Cardiac septum (tissue), 1 donor: ENCODE measurements around the gene KAZN. TPM values are rescaled to one million over a fixed set of nuclear protein-coding genes. Genes with fewer than 3 reads are reported as not detected.

Source experiments
- DNase-seq: peaks from one replicate; pipeline ENCODE4 v3.0.0-alpha.2; 2020; ENCODE audit warnings: low spot score
- intact Hi-C: fragments of 100-400 bp; cut with DNase I; formaldehyde crosslinking; loops from one replicate; pipeline ENCODE4 v1.14.0; 2022
- total RNA-seq: library from RNA; stranded (reverse); fragmentation: NEBNext Ultra II Directional; extraction: Animal tissue kit (Norgen Biotek cat#: 25700); gene quantifications from one replicate; pipeline ENCODE4 v1.2.1, GENCODE V29; 2021
- donor health status: DM: no; HTN: no; CAD: no.

The KAZN gene
- total RNA-seq, 1 donor from 2014 or later, result 3.1 TPM

- intact Hi-C loops, result no loop called here
- no peak for DNase-seq
These were observed 228.3 kb downstream of the KAZN start for GRCh38 chr1:14826731-14827326.

- intact Hi-C loops, result no loop called here
- DNase-seq, result no peak
These were observed 229.4 kb downstream of the KAZN start for GRCh38 chr1:14827870-14828269.

GRCh38 chr1:14828665-14829064 lies 230.2 kb downstream of the KAZN start:
- DNase-seq, result no peak
- intact Hi-C loops, result no loop called here

GRCh38 chr1:14835725-14836124 lies 237.2 kb downstream of the KAZN start:
- intact Hi-C loops, result no loop called here
- DNase-seq, result no peak

GRCh38 chr1:14836426-14837140 lies 238.1 kb downstream of the KAZN start:
- intact Hi-C loops, result no loop called here
- DNase-seq, result no peak

GRCh38 chr1:14840374-14840773 lies 241.9 kb downstream of the KAZN start:
- intact Hi-C loops, result no loop called here

DNA sequence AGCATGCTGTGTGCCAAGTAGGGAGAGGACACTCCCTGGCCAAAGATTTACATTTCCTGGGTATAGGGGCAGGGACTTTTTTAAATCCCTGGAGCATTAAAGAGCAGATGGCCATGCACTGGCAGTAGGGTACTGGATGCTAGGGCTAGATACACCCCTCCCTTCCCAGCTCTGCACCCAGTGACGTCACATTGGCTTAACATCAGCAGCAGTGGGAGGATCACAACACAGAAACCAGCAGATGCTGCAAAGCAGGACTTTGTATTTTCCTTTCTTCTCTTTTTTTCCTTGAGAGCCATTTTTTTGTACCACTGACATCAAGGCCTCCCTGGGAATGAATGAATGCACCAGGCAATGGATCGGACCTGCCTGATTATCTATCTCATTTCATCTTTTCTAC lies 243.0 kb downstream of the KAZN start:
- DNase-seq, result no peak
- intact Hi-C loops, result no loop called here

More at GRCh38 chr1:14840374-14840773, 241.9 kb downstream of the KAZN start:
- no peak for DNase-seq

- intact Hi-C loops, result no loop called here
- no peak for DNase-seq
These were observed 243.5 kb downstream of the KAZN start for GRCh38 chr1:14841951-14842350.

DNA sequence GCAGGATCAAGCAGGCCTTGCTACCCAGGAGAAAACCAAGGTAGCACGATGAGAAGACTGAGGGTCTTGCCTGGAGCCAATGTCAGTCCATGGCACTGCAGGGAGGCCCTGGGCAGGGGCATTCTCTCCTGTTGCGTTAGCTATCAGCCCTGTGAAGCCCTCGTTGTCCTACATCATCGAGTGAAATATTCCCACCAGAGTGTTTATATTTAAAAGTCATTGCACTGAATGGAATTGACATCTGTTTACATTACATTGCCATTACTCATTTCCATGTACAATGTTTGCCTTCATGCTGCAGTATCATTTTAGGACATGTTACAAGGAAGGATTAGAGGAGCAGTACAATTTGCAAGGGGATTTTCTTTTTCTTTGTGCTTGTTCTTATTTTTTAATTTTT lies 243.9 kb downstream of the KAZN start:
- intact Hi-C loops, result no loop called here
- DNase-seq, result no peak

GRCh38 chr1:14842891-14843290 lies 244.4 kb downstream of the KAZN start:
- intact Hi-C loops, result no loop called here
- no peak for DNase-seq

DNA sequence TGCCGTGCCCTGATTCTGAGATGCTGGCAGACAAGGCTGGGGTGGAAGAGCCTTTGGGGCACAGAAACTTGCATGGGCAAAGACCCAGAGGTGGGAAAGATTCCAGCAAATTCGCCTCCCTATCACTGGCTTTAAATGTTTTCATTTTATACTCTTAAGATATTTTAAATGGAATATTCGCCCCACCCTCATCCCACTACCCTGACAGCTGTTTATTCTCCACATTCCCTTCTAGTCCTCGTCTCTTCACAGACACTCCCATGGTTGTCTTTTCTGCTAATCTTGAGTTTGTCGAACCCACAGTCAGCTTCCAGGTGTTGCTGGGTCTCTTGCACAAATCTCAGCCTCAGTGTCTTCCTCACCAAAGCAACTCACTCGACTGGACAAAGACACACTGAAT lies 245.0 kb downstream of the KAZN start:
- DNase-seq, result no peak
- intact Hi-C loops, result no loop called here

- intact Hi-C loops, result no loop called here
- no peak for DNase-seq
These were observed 245.9 kb downstream of the KAZN start for GRCh38 chr1:14844356-14844755.

- DNase-seq, result no peak
- intact Hi-C loops, result no loop called here
These were observed 246.6 kb downstream of the KAZN start for GRCh38 chr1:14844923-14845617.

GRCh38 chr1:14845851-14846250 lies 247.4 kb downstream of the KAZN start:
- DNase-seq, result no peak
- intact Hi-C loops, result no loop called here

DNA sequence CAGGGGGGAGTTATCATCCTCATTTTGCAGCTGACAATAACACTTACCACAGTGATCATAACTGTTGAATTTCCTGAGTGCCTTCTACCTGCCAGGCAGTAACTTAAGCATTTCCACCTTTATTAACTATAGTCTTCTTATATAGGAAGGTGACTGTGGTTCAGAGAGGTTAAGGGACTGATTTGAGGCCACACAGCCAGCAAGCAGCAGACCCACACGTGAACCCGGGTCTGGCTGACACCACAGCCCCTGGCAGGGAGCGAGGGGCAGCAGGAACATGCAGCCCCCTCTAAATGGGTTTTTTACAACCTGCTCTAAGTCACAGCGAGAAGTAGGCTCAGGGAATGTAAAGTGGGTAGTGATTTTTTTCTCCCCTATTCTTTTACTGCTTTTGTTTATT lies 248.2 kb downstream of the KAZN start:
- intact Hi-C loops, result no loop called here
- DNase-seq, result no peak

GRCh38 chr1:14848203-14848602 lies 249.7 kb downstream of the KAZN start:
- DNase-seq, result no peak

DNA sequence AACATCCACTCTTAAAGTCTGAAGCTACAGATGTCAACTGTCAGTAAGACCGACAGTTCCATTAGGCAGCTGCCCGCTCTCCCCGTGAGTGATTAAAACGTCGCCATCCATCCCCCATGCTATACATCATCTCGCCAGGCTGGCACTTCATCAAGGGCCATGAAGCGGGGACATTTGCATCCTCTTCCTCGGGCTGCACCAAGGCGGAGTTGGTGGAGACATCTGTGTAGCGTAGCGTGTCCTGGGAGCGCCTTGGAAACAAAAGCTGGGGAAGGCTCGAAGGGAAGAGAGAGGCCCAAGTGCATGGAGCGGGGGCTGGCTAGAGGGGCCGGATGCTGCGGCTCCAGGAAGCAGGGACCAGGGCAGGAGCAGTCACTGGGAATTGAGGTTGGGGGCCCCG lies 250.1 kb downstream of the KAZN start:
- intact Hi-C loops, result no loop called here
- no peak for DNase-seq

More at GRCh38 chr1:14848203-14848602, 249.7 kb downstream of the KAZN start:
- intact Hi-C loops, result no loop called here

- intact Hi-C loops, result no loop called here
- DNase-seq, result no peak
These were observed 250.6 kb downstream of the KAZN start for GRCh38 chr1:14849038-14849437.

DNA sequence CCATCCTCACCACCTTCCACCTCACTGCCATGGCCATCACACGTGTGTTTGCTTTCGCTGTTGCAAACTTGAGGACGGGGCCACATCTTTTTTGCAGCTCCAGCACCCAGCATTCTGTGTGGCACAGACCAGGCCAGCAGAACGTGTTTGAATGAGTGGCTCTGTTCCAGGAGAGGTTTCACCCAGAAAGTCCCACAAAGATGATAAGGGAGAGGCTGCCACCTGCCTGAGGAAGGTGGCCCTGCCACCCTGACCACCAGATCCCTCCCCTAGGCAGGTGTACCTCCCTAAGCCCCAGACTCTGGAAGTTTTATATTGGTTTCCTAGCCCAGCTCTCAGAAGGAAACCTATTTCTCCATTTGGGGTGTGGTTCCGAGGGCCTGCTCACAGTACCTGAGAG lies 252.1 kb downstream of the KAZN start:
- peak; percentile 0 for DNase-seq

DNA sequence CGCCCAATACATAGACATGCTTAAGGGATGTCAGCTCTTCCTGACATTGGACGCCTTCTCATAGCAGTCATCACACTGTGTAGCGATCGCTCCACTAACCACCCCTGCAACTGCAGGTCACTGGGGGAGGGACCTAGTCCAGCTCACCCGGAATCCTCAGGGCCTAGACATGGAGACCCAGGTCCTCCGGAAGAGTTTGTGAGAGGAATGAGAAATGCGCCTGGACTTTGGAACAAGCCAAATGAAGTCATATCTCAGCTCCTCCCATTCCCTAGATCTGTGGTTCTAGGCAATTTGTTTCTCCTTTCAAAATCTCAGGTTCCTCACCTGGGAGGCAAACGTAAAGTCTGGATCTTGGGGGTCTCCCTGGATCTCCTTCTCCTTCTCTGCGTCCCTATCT lies 253.3 kb downstream of the KAZN start:
- peak; percentile 20 for DNase-seq
- intact Hi-C loops, result no loop called here

More for the DNA sequence above, 252.1 kb downstream of the KAZN start:
- intact Hi-C loops, result no loop called here

- intact Hi-C loops, result no loop called here
- DNase-seq, result peak; percentile 26
These were observed 253.8 kb downstream of the KAZN start for GRCh38 chr1:14852291-14852690.
